Measurements from ENCODE around the gene MORN1.
"Not testable (repeated sequence)": the region's sequence is repeated elsewhere in the genome, so short reads cannot be mapped to it uniquely, and the experiment has no call there.

MORN1 gene

GRCh38 chr1:2331200-2331544, 60.2 kb downstream of the MORN1 start:
- H3K4me1 ChIP-seq (ENCODE audit: control insufficient read depth in 1 of 2, insufficient read depth in 2 of 2, low read length in 2 of 2): no peaks in the 10 kb centered on the region
- H3K9ac ChIP-seq (ENCODE audit: low read depth in 1 of 2, low read length in 2 of 2): no peak overlapping the region
- no peaks in the 10 kb centered on the region for H3K9me3 ChIP-seq (ENCODE audit: control insufficient read depth in 1 of 2, low read length in 2 of 2)
- H3K36me3 ChIP-seq (ENCODE audit: control insufficient read depth in 1 of 2, insufficient read depth in 2 of 2, low read length in 2 of 2): no peaks in the 10 kb centered on the region
- no peak overlapping the region for H3K27ac ChIP-seq (ENCODE audit: low read depth, low read length)
- no peaks in the 10 kb centered on the region for H3K27me3 ChIP-seq (ENCODE audit: control insufficient read depth in 1 of 2, insufficient read depth in 2 of 2, low read length in 2 of 2)
- no peak overlapping the region for H3K4me3 ChIP-seq (ENCODE audit: low read depth in 1 of 2, low read length in 2 of 2)

- Histone ChIP-seq H3K9me3 (ENCODE audit: control insufficient read depth in 1 of 2, low read length in 2 of 2) (no peaks in the 10 kb centered on the region), H3K27me3 (ENCODE audit: control insufficient read depth in 1 of 2, insufficient read depth in 2 of 2, low read length in 2 of 2) (no peaks in the 10 kb centered on the region), H3K27ac (ENCODE audit: low read depth, low read length) (no peak overlapping the region), H3K4me1 (ENCODE audit: control insufficient read depth in 1 of 2, insufficient read depth in 2 of 2, low read length in 2 of 2) (no peaks in the 10 kb centered on the region), H3K9ac (ENCODE audit: low read depth in 1 of 2, low read length in 2 of 2) (no peak overlapping the region), H3K36me3 (ENCODE audit: control insufficient read depth in 1 of 2, insufficient read depth in 2 of 2, low read length in 2 of 2) (no peaks in the 10 kb centered on the region), H3K4me3 (ENCODE audit: low read depth in 1 of 2, low read length in 2 of 2) (no peak overlapping the region)
Measured at GRCh38 chr1:2330519-2331199, 60.7 kb downstream of the MORN1 start.

DNA sequence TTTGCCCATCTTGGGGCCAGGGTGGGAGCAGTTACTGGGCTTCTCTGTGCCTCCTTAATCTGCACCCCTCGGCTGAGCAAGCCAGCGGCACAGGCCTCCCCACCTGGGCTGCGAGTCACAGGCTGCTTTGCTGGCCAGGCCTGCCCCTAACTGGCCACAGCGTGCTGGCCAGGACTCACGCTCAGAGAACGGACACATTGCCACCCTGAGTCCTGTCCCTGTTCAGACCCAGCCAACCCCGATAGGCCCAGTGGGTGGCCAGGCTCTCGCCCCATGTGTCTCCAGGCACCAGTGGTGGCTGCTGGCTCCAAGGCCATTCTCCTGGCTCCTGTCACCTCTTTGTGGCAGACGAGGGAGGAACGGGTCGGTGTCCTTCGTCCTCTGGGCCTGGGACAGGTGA, 61.3 kb downstream of the MORN1 start:
- H3K27ac ChIP-seq (ENCODE audit: low read depth, low read length): no peak overlapping the region

DNA sequence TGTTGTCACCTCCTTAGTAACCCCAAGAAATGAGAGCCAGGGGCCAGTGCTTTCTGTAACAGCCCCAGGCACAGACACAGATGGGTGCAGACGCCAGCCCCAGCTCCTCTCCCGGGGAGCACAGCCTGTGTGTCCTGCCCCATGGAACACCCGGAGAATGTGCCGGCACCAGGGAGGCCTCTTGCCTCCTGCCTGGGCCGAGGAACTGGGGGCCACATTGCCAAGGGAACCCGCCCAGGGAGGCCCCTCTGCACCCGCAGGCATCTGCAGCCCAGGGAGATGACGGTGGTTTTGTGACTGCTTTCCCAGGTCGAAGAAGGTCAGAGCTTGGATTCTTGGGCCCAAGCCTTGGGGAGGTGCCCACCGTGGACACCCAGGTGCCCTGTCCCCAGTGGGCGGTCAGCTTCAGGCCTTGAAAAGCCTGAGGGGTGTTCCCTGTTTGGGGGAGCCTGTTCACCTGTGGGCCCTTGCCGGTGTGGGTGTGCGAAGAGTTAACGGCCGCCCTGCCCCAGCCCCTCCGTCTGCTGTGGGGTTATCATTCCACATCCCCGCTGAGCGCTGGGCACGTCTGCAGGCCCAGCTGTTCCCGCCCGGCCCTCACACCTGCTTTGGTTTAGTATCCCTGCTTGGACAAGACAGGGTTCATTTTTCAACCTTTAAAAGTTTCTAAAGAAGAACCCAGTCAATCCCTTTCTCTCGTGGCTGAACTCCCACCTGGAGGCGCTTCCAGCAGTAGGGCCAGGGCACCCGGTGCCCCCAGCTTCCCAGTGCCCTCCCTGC, 62.5 kb downstream of the MORN1 start:
- Histone ChIP-seq H3K27me3 (ENCODE audit: control insufficient read depth in 1 of 2, insufficient read depth in 2 of 2, low read length in 2 of 2) (peaks cover 0 to 3% of the 10 kb centered on the region in 2 donors), H3K9me3 (ENCODE audit: control insufficient read depth in 1 of 2, low read length in 2 of 2) (no peaks in the 10 kb centered on the region), H3K27ac (ENCODE audit: low read depth, low read length) (no peak overlapping the region), H3K9ac (ENCODE audit: low read depth in 1 of 2, low read length in 2 of 2) (no peak overlapping the region), H3K36me3 (ENCODE audit: control insufficient read depth in 1 of 2, insufficient read depth in 2 of 2, low read length in 2 of 2) (no peaks in the 10 kb centered on the region), H3K4me3 (ENCODE audit: low read depth in 1 of 2, low read length in 2 of 2) (no peak overlapping the region), H3K4me1 (ENCODE audit: control insufficient read depth in 1 of 2, insufficient read depth in 2 of 2, low read length in 2 of 2) (no peaks in the 10 kb centered on the region)

More for the DNA sequence above, 61.3 kb downstream of the MORN1 start:
- H3K9ac ChIP-seq (ENCODE audit: low read depth in 1 of 2, low read length in 2 of 2): no peak overlapping the region
- H3K27me3 ChIP-seq (ENCODE audit: control insufficient read depth in 1 of 2, insufficient read depth in 2 of 2, low read length in 2 of 2): no peaks in the 10 kb centered on the region
- no peaks in the 10 kb centered on the region for H3K36me3 ChIP-seq (ENCODE audit: control insufficient read depth in 1 of 2, insufficient read depth in 2 of 2, low read length in 2 of 2)
- H3K9me3 ChIP-seq (ENCODE audit: control insufficient read depth in 1 of 2, low read length in 2 of 2): no peaks in the 10 kb centered on the region
- H3K4me1 ChIP-seq (ENCODE audit: control insufficient read depth in 1 of 2, insufficient read depth in 2 of 2, low read length in 2 of 2): no peaks in the 10 kb centered on the region
- no peak overlapping the region for H3K4me3 ChIP-seq (ENCODE audit: low read depth in 1 of 2, low read length in 2 of 2)

DNA sequence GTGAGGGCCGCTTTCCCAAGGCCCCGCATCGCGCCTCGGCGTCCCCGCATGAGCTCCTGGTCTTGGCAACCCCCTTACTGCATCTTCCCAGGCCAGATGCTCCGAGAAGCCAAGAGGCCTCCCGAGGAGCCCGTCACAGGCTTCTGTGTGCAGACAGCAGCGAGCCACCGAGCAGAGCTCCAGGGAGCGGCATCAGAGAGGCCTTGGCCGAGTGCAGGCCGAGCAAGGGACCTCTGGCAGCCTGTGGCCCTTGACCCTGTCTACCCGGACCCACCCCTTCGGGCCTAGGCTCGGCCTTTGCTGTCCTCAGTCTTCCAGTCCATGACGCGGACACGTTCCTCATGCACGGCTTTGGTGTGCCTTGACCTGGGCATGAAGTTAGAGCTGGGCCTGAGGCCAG, 63.5 kb downstream of the MORN1 start:
- Histone ChIP-seq H3K4me3 (ENCODE audit: low read depth in 1 of 2, low read length in 2 of 2) (no peak overlapping the region), H3K9ac (ENCODE audit: low read depth in 1 of 2, low read length in 2 of 2) (no peak overlapping the region), H3K27me3 (ENCODE audit: control insufficient read depth in 1 of 2, insufficient read depth in 2 of 2, low read length in 2 of 2) (peaks cover 0 to 3% of the 10 kb centered on the region in 2 donors), H3K4me1 (ENCODE audit: control insufficient read depth in 1 of 2, insufficient read depth in 2 of 2, low read length in 2 of 2) (peaks cover 0 to under 1% of the 10 kb centered on the region in 2 donors), H3K27ac (ENCODE audit: low read depth, low read length) (no peak overlapping the region), H3K9me3 (ENCODE audit: control insufficient read depth in 1 of 2, low read length in 2 of 2) (no peaks in the 10 kb centered on the region), H3K36me3 (ENCODE audit: control insufficient read depth in 1 of 2, insufficient read depth in 2 of 2, low read length in 2 of 2) (no peaks in the 10 kb centered on the region)

GRCh38 chr1:2327162-2327561, 64.2 kb downstream of the MORN1 start:
- not testable (repeated sequence) for H3K27me3 ChIP-seq (ENCODE audit: control insufficient read depth in 1 of 2, insufficient read depth in 2 of 2, low read length in 2 of 2); H3K9me3 ChIP-seq (ENCODE audit: control insufficient read depth in 1 of 2, low read length in 2 of 2); H3K4me1 ChIP-seq (ENCODE audit: control insufficient read depth in 1 of 2, insufficient read depth in 2 of 2, low read length in 2 of 2); H3K4me3 ChIP-seq (ENCODE audit: low read depth in 1 of 2, low read length in 2 of 2); H3K27ac ChIP-seq (ENCODE audit: low read depth, low read length); H3K9ac ChIP-seq (ENCODE audit: low read depth in 1 of 2, low read length in 2 of 2); H3K36me3 ChIP-seq (ENCODE audit: control insufficient read depth in 1 of 2, insufficient read depth in 2 of 2, low read length in 2 of 2)

DNA sequence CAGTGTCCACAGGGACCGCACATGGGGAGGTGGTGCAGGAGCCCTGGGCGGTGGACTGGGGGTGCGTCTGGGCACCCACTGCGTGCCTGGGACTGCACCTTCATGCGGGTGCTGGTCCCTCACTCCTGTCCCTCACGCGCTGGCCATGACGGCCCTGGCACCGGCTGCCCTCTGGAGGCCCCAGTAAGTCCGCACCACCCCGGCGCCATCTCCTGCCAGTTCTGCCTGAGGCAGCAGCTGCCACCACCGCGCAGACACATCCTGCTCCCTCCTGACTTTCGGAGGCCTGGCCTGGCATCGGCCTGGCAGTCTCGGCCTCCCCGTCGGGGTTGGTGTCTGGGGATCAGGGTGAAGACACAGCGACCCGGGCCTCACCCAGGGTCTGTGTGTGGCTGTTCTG, 64.8 kb downstream of the MORN1 start:
- Histone ChIP-seq H3K4me1 (ENCODE audit: control insufficient read depth in 1 of 2, insufficient read depth in 2 of 2, low read length in 2 of 2) (peaks cover 0 to 12% of the 10 kb centered on the region in 2 donors), H3K27ac (ENCODE audit: low read depth, low read length) (no peak overlapping the region)

DNA sequence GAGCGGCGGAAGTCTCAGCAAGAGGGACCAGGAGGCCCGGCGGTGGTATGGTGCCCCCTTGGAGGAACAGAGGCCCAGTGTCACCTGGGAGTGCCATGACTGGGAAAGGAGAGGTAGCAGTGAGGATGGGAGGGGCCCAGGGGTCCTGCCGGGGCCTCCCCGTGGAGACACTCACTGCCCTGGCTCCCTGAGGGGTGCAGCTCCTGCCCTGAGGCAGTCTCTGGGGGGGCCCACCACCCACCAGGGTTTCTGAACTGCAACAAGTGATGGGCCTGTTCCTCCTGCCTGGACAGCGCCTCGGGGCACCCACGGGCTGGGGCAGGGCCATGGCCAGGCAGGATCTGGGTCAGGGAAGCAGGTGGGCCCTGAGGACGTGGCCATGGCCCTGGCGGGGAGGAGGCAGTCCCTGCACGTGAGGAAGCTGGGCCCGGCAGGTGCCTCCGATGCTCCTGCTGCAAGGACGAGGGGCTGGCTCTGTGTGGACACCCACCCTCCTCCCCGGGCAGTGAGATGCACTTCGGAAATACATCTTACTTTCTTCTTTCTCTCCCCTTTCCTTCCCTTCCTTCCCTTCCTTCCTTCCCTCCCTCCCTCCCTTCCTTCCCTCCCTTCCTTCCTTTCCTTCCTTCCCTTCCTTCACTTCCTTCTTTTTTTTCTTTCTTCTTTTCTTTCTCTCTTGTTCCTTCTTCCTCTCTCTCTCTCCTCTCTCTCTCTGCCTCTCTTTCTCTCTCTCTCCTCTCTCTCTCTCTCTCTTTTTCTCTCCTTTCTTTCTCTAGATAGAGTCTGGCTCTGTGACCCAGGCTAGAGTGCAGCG, 66.6 kb downstream of the MORN1 start:
- Histone ChIP-seq H3K36me3 (ENCODE audit: control insufficient read depth in 1 of 2, insufficient read depth in 2 of 2, low read length in 2 of 2) (no peaks in the 10 kb centered on the region), H3K27me3 (ENCODE audit: control insufficient read depth in 1 of 2, insufficient read depth in 2 of 2, low read length in 2 of 2) (peaks cover 4 to 18% of the 10 kb centered on the region in 2 donors), H3K27ac (ENCODE audit: low read depth, low read length) (no peak overlapping the region), H3K9me3 (ENCODE audit: control insufficient read depth in 1 of 2, low read length in 2 of 2) (no peaks in the 10 kb centered on the region), H3K9ac (ENCODE audit: low read depth in 1 of 2, low read length in 2 of 2) (no peak overlapping the region), H3K4me1 (ENCODE audit: control insufficient read depth in 1 of 2, insufficient read depth in 2 of 2, low read length in 2 of 2) (peaks cover 0 to 12% of the 10 kb centered on the region in 2 donors), H3K4me3 (ENCODE audit: low read depth in 1 of 2, low read length in 2 of 2) (no peak overlapping the region)

More for the DNA sequence above, 64.8 kb downstream of the MORN1 start:
- no peak overlapping the region for H3K4me3 ChIP-seq (ENCODE audit: low read depth in 1 of 2, low read length in 2 of 2)
- H3K27me3 ChIP-seq (ENCODE audit: control insufficient read depth in 1 of 2, insufficient read depth in 2 of 2, low read length in 2 of 2): peaks cover 4 to 9% of the 10 kb centered on the region in 2 donors
- H3K9me3 ChIP-seq (ENCODE audit: control insufficient read depth in 1 of 2, low read length in 2 of 2): no peaks in the 10 kb centered on the region
- H3K36me3 ChIP-seq (ENCODE audit: control insufficient read depth in 1 of 2, insufficient read depth in 2 of 2, low read length in 2 of 2): no peaks in the 10 kb centered on the region
- no peak overlapping the region for H3K9ac ChIP-seq (ENCODE audit: low read depth in 1 of 2, low read length in 2 of 2)

- no peaks in the 10 kb centered on the region for H3K36me3 ChIP-seq (ENCODE audit: control insufficient read depth in 1 of 2, insufficient read depth in 2 of 2, low read length in 2 of 2)
- no peak overlapping the region for H3K27ac ChIP-seq (ENCODE audit: low read depth, low read length)
- no peaks in the 10 kb centered on the region for H3K9me3 ChIP-seq (ENCODE audit: control insufficient read depth in 1 of 2, low read length in 2 of 2)
- H3K27me3 ChIP-seq (ENCODE audit: control insufficient read depth in 1 of 2, insufficient read depth in 2 of 2, low read length in 2 of 2): peaks cover 4 to 18% of the 10 kb centered on the region in 2 donors
- peaks cover 0 to 12% of the 10 kb centered on the region in 2 donors for H3K4me1 ChIP-seq (ENCODE audit: control insufficient read depth in 1 of 2, insufficient read depth in 2 of 2, low read length in 2 of 2)
- no peak overlapping the region for H3K9ac ChIP-seq (ENCODE audit: low read depth in 1 of 2, low read length in 2 of 2)
- H3K4me3 ChIP-seq (ENCODE audit: low read depth in 1 of 2, low read length in 2 of 2): no peak overlapping the region
Measured at GRCh38 chr1:2323451-2323974, 67.8 kb downstream of the MORN1 start.
